Measurements from ENCODE around the gene KCNJ16. TPM values are rescaled to one million over a fixed set of nuclear protein-coding genes. Genes with fewer than 3 reads are reported as not detected.

The KCNJ16 gene
- total RNA-seq, 1 donor from 2014 or later, result 1.6 TPM

DNA sequence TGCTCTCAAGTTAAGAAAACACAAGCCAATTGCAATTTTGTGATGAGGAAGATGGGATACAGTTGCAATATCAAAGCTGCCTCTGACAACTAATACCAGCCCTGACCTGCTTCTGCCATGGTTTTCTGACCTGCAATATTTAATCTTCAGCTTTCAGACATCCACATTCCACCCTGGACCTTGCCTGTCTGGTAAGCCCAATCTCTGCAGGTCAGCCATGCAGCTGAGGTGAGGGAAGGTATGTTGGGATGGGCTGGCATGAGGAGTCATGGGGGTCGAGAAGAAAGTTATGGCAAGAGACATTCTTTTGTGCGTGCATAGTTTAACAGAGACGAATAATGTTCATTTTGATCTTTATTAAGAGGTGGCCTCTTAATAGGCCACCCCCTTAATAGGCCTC is 31.5 kb downstream of the KCNJ16 start:
- Histone ChIP-seq H3K4me3 (ENCODE audit: low read length in 3 of 3) (no peak overlapping the region), H3K27me3 (ENCODE audit: control insufficient read depth in 3 of 3, insufficient read depth in 3 of 3, low read length in 3 of 3) (no peaks in the 10 kb centered on the region), H3K36me3 (ENCODE audit: control insufficient read depth in 3 of 3, insufficient read depth in 3 of 3, low read length in 3 of 3) (no peaks in the 10 kb centered on the region), H3K27ac (ENCODE audit: low read depth, low read length) (no peak overlapping the region), H3K9ac (ENCODE audit: low read depth in 1 of 3, low read length in 3 of 3) (no peak overlapping the region), H3K4me1 (ENCODE audit: control insufficient read depth in 3 of 3, insufficient read depth in 3 of 3, low read length in 3 of 3) (peaks cover 0 to 12% (median 0%) of the 10 kb centered on the region in 3 donors), H3K9me3 (ENCODE audit: control insufficient read depth in 3 of 3, low read length in 3 of 3) (no peaks in the 10 kb centered on the region)

DNA sequence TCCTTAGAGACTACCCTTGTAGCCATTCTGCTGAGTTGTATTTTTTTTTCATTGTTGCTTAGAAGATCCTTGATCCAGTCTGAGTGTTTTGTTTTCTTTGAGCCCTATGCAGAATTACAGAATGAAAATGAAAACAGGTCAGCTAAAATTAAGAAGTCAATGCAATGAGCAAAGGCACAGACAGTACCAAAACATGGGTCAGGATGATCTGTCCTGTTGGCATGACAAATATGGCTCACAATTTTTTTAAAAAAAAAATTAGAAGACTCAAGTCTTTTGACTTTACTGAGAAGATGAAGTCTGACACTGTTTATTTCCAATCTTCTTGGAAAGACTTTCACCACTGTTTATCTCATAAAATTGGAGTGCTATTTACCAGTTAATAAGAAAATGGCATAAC is 32.4 kb downstream of the KCNJ16 start:
- Histone ChIP-seq H3K27me3 (ENCODE audit: control insufficient read depth in 3 of 3, insufficient read depth in 3 of 3, low read length in 3 of 3) (no peaks in the 10 kb centered on the region), H3K27ac (ENCODE audit: low read depth, low read length) (no peak overlapping the region)

DNA sequence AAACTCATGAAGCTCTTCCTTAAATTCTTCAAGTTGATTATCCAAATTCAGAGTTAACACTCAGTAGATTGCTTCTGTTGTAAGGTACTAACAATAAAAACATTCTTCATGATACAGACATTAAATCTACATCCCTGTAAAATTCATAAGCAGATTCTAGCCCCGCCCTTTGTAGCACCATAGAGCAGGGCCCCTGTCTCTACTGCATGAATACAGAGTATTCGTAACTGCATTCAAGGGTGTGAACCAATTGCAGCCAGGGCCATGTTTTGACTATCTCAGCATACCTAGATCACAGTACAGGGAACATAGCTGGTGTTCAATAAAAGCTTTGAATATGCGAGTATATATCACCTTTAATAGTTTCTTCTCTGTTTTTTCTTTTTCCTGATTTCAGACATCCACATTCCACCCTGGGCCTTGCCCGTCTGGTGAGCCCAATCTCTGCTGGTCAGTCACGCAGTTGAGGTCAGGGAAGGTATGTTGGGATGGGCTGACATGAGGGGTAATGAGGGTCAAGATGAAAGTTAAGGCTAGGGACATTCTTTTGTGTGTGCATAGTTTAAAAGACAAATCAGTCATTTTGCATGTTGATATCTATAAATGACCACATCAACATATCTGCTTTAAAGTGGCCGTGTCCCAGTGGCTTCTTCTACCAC is 33.0 kb downstream of the KCNJ16 start:
- Histone ChIP-seq H3K36me3 (ENCODE audit: control insufficient read depth in 3 of 3, insufficient read depth in 3 of 3, low read length in 3 of 3) (no peaks in the 10 kb centered on the region), H3K4me1 (ENCODE audit: control insufficient read depth in 3 of 3, insufficient read depth in 3 of 3, low read length in 3 of 3) (peaks cover 0 to 12% (median 0%) of the 10 kb centered on the region in 3 donors), H3K4me3 (ENCODE audit: low read length in 3 of 3) (no peak overlapping the region), H3K27ac (ENCODE audit: low read depth, low read length) (no peak overlapping the region), H3K9ac (ENCODE audit: low read depth in 1 of 3, low read length in 3 of 3) (no peak overlapping the region), H3K27me3 (ENCODE audit: control insufficient read depth in 3 of 3, insufficient read depth in 3 of 3, low read length in 3 of 3) (no peaks in the 10 kb centered on the region), H3K9me3 (ENCODE audit: control insufficient read depth in 3 of 3, low read length in 3 of 3) (no peaks in the 10 kb centered on the region)

More for the DNA sequence above, 32.4 kb downstream of the KCNJ16 start:
- Histone ChIP-seq H3K9ac (ENCODE audit: low read depth in 1 of 3, low read length in 3 of 3) (no peak overlapping the region), H3K9me3 (ENCODE audit: control insufficient read depth in 3 of 3, low read length in 3 of 3) (no peaks in the 10 kb centered on the region), H3K4me1 (ENCODE audit: control insufficient read depth in 3 of 3, insufficient read depth in 3 of 3, low read length in 3 of 3) (peaks cover 0 to 12% (median 0%) of the 10 kb centered on the region in 3 donors), H3K36me3 (ENCODE audit: control insufficient read depth in 3 of 3, insufficient read depth in 3 of 3, low read length in 3 of 3) (no peaks in the 10 kb centered on the region), H3K4me3 (ENCODE audit: low read length in 3 of 3) (no peak overlapping the region)

DNA sequence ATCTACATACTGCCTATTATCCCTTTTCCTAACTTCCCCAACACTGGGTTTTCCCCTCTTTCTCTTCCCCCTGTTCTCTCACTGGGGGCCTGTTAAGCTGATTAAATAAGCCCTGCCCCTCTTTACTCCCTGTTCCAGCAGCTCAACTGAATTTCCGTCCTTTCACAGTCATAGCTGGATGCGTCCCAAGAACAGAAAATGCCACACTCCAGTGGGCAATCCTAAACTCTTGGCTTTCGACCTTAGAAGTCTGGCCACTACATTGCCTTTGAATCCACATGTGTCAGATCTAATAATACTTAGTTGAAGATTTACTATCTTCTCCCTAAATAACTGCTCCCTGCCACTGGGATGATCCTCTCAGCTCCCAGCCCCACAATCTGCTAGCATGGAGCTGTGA is 34.5 kb downstream of the KCNJ16 start:
- Histone ChIP-seq H3K27ac (ENCODE audit: low read depth, low read length) (peak overlapping the region; percentile 14), H3K9ac (ENCODE audit: low read depth in 1 of 3, low read length in 3 of 3) (no peak overlapping the region), H3K9me3 (ENCODE audit: control insufficient read depth in 3 of 3, low read length in 3 of 3) (no peaks in the 10 kb centered on the region)

DNA sequence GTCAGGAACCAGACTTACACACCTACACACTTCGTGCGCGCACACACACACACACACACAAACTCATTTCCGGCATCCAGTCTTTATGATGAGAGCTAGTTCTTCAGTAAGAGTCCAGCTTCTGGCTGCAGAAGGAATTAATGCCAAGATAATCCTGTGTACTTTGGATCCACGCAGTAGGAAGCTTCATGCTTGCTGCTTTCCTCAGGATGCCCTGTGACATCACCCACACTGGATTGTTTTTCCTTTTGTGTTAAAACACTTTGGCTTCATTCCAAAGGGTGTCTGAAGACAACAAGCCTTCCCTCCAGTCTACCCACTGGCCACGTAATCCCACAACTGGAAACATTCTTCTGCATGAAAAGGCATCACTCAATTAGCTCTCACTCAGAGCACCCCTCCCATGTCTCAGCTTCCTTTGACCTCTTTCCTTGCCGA is 35.4 kb downstream of the KCNJ16 start:
- Histone ChIP-seq H3K9me3 (ENCODE audit: control insufficient read depth in 3 of 3, low read length in 3 of 3) (no peaks in the 10 kb centered on the region), H3K4me3 (ENCODE audit: low read length in 3 of 3) (no peak overlapping the region), H3K4me1 (ENCODE audit: control insufficient read depth in 3 of 3, insufficient read depth in 3 of 3, low read length in 3 of 3) (peaks cover 0 to 8% (median 0%) of the 10 kb centered on the region in 3 donors), H3K27ac (ENCODE audit: low read depth, low read length) (peak overlapping the region; percentile 14), H3K27me3 (ENCODE audit: control insufficient read depth in 3 of 3, insufficient read depth in 3 of 3, low read length in 3 of 3) (no peaks in the 10 kb centered on the region), H3K9ac (ENCODE audit: low read depth in 1 of 3, low read length in 3 of 3) (no peak overlapping the region), H3K36me3 (ENCODE audit: control insufficient read depth in 3 of 3, insufficient read depth in 3 of 3, low read length in 3 of 3) (no peaks in the 10 kb centered on the region)

More for the DNA sequence above, 34.5 kb downstream of the KCNJ16 start:
- Histone ChIP-seq H3K4me1 (ENCODE audit: control insufficient read depth in 3 of 3, insufficient read depth in 3 of 3, low read length in 3 of 3) (peaks cover 0 to 12% (median 0%) of the 10 kb centered on the region in 3 donors), H3K27me3 (ENCODE audit: control insufficient read depth in 3 of 3, insufficient read depth in 3 of 3, low read length in 3 of 3) (no peaks in the 10 kb centered on the region), H3K36me3 (ENCODE audit: control insufficient read depth in 3 of 3, insufficient read depth in 3 of 3, low read length in 3 of 3) (no peaks in the 10 kb centered on the region), H3K4me3 (ENCODE audit: low read length in 3 of 3) (no peak overlapping the region)

DNA sequence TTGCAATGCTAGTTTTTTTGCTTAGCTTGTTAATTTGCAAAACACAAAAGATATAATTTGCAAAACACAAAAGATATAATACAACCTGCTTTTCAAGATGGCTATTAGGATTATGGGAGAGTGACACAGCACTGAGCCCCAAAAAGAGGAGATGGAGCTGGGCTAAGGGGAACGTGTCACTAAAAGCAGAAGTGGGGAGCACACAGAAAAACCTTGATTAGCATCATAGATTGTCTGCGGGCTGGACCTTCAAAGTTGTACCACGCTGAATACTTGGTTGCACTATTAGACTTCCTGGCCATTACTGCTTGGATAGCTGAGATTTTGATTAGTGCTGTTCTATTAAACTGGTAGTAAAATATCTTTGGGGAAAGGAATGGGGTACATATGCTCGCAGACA is 36.2 kb downstream of the KCNJ16 start:
- no peaks in the 10 kb centered on the region for H3K36me3 ChIP-seq (ENCODE audit: control insufficient read depth in 3 of 3, insufficient read depth in 3 of 3, low read length in 3 of 3)
- no peak overlapping the region for H3K27ac ChIP-seq (ENCODE audit: low read depth, low read length)
- no peaks in the 10 kb centered on the region for H3K9me3 ChIP-seq (ENCODE audit: control insufficient read depth in 3 of 3, low read length in 3 of 3)
- H3K27me3 ChIP-seq (ENCODE audit: control insufficient read depth in 3 of 3, insufficient read depth in 3 of 3, low read length in 3 of 3), result no peaks in the 10 kb centered on the region
- H3K4me3 ChIP-seq (ENCODE audit: low read length in 3 of 3), result no peak overlapping the region
- no peak overlapping the region for H3K9ac ChIP-seq (ENCODE audit: low read depth in 1 of 3, low read length in 3 of 3)
- peaks cover 0 to 8% (median 0%) of the 10 kb centered on the region in 3 donors for H3K4me1 ChIP-seq (ENCODE audit: control insufficient read depth in 3 of 3, insufficient read depth in 3 of 3, low read length in 3 of 3)

DNA sequence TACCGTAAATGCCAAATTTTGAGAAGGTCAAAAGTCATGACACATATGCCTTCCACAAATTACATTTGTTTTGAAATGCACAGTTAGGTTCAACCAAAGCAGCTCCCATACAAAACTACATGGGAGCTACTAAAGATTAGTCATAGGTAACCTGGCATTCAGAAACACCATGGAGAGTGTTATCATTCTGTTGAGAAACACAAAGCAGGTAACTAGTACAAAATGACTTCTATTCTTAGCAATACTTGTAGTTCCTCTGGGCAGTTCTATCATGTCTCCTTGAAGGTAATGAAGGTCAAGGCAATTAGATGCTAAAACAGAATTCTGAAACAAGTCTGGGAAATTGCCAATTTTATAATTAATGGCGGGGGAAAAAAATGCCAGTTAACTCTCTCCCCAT is 39.4 kb downstream of the KCNJ16 start:
- Histone ChIP-seq H3K9ac (ENCODE audit: low read depth in 1 of 3, low read length in 3 of 3) (no peak overlapping the region), H3K4me3 (ENCODE audit: low read length in 3 of 3) (no peak overlapping the region), H3K27me3 (ENCODE audit: control insufficient read depth in 3 of 3, insufficient read depth in 3 of 3, low read length in 3 of 3) (no peaks in the 10 kb centered on the region), H3K36me3 (ENCODE audit: control insufficient read depth in 3 of 3, insufficient read depth in 3 of 3, low read length in 3 of 3) (no peaks in the 10 kb centered on the region), H3K27ac (ENCODE audit: low read depth, low read length) (no peak overlapping the region), H3K9me3 (ENCODE audit: control insufficient read depth in 3 of 3, low read length in 3 of 3) (no peaks in the 10 kb centered on the region), H3K4me1 (ENCODE audit: control insufficient read depth in 3 of 3, insufficient read depth in 3 of 3, low read length in 3 of 3) (peaks cover 0 to 4% (median 0%) of the 10 kb centered on the region in 3 donors)

DNA sequence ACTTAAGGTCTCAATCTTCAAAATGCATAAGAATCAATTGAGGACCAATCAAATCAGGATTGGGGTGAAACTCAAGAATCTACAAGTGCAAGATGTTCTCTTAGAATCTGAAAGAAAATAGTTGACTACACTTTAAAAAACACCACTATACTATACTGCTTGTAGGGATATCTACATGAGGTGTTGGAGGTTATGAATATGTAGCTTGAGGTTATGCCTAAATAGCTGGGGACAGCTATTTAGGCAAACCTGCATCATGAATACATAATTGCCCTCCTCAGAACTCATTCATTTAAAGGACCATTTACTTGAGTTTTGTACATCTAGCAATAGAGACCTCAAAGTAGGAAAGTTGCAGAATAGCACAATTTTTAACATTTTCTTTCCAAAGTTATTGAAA is 40.1 kb downstream of the KCNJ16 start:
- Histone ChIP-seq H3K27me3 (ENCODE audit: control insufficient read depth in 3 of 3, insufficient read depth in 3 of 3, low read length in 3 of 3) (no peaks in the 10 kb centered on the region), H3K4me3 (ENCODE audit: low read length in 3 of 3) (no peak overlapping the region), H3K36me3 (ENCODE audit: control insufficient read depth in 3 of 3, insufficient read depth in 3 of 3, low read length in 3 of 3) (no peaks in the 10 kb centered on the region), H3K27ac (ENCODE audit: low read depth, low read length) (no peak overlapping the region), H3K4me1 (ENCODE audit: control insufficient read depth in 3 of 3, insufficient read depth in 3 of 3, low read length in 3 of 3) (no peaks in the 10 kb centered on the region), H3K9me3 (ENCODE audit: control insufficient read depth in 3 of 3, low read length in 3 of 3) (no peaks in the 10 kb centered on the region), H3K9ac (ENCODE audit: low read depth in 1 of 3, low read length in 3 of 3) (no peak overlapping the region)

DNA sequence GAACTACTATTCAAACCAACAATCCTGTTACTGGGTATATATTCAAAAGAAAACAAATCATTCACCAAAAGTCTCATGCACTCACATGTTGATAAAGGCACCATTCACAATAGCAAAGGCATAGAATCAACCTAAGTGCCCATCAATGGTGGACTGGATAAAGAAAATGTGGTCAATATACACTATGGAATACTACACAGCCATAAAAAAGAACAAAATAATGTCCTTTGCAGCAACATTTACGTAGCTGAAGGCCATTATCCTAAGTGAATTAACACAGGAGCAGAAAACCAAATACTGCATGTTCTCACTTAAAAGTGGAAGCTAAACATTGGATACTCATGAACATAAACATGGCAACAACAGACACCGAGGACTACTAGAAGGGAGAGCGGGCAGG is 41.9 kb downstream of the KCNJ16 start:
- Histone ChIP-seq H3K4me3 (ENCODE audit: low read length in 3 of 3) (no peak overlapping the region), H3K27me3 (ENCODE audit: control insufficient read depth in 3 of 3, insufficient read depth in 3 of 3, low read length in 3 of 3) (no peaks in the 10 kb centered on the region), H3K9ac (ENCODE audit: low read depth in 1 of 3, low read length in 3 of 3) (no peak overlapping the region), H3K4me1 (ENCODE audit: control insufficient read depth in 3 of 3, insufficient read depth in 3 of 3, low read length in 3 of 3) (no peaks in the 10 kb centered on the region), H3K27ac (ENCODE audit: low read depth, low read length) (no peak overlapping the region), H3K36me3 (ENCODE audit: control insufficient read depth in 3 of 3, insufficient read depth in 3 of 3, low read length in 3 of 3) (no peaks in the 10 kb centered on the region), H3K9me3 (ENCODE audit: control insufficient read depth in 3 of 3, low read length in 3 of 3) (no peaks in the 10 kb centered on the region)

DNA sequence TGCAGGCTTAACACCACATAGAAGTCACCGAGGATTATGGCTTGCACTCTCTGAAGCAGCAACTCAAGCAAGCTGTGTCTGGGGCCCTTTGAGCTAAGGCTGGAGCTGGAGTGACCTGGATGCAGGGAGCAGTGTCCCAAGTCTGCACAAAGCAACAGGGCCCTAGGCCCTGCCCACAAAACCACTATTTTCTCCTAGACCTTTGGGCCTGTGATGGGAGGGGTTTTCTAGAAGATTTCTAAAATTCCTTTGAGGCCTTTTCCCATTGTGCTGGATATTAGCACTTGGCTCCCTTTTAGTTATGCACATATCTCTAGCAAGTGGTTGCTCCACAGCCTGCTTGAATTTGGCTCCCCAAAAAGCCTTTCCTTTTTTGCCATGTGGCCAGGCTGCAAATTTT is 44.5 kb downstream of the KCNJ16 start:
- Histone ChIP-seq H3K27ac (ENCODE audit: low read depth, low read length) (no peak overlapping the region), H3K27me3 (ENCODE audit: control insufficient read depth in 3 of 3, insufficient read depth in 3 of 3, low read length in 3 of 3) (no peaks in the 10 kb centered on the region), H3K9me3 (ENCODE audit: control insufficient read depth in 3 of 3, low read length in 3 of 3) (no peaks in the 10 kb centered on the region), H3K36me3 (ENCODE audit: control insufficient read depth in 3 of 3, insufficient read depth in 3 of 3, low read length in 3 of 3) (no peaks in the 10 kb centered on the region), H3K4me1 (ENCODE audit: control insufficient read depth in 3 of 3, insufficient read depth in 3 of 3, low read length in 3 of 3) (peaks cover 0 to 4% (median 0%) of the 10 kb centered on the region in 3 donors), H3K9ac (ENCODE audit: low read depth in 1 of 3, low read length in 3 of 3) (no peak overlapping the region), H3K4me3 (ENCODE audit: low read length in 3 of 3) (no peak overlapping the region)

Measured in skeletal muscle tissue (tissue), 4 donors.